Testis (tissue), 3 donors: ENCODE results near the gene RFX5. TPM values are rescaled to one million over a fixed set of nuclear protein-coding genes. Genes with fewer than 3 reads are reported as not detected.
A peak's percentile ranks its signal among the peaks of the same experiment; 100 is the strongest.

Source experiments
- DNase-seq: peaks from one replicate; pipeline ENCODE4 v3.0.0-alpha.2; 2019
- H3K27ac ChIP-seq, 2 donors: fragments of 200-600 bp; sonication (generic); one replicate each; pipeline ENCODE4 v1.5.1; 2019
- H3K27me3 ChIP-seq: fragments of 200-600 bp; sonication (generic); one replicate; pipeline ENCODE4 v1.5.1; 2019
- H3K36me3 ChIP-seq: fragments of 200-600 bp; sonication (generic); one replicate; pipeline ENCODE4 v1.5.1; 2017; ENCODE audit warnings: low read depth; ENCODE audit errors: missing control alignments
- H3K4me1 ChIP-seq: fragments of 200-600 bp; sonication (generic); one replicate; pipeline ENCODE4 v1.5.1; 2019
- H3K4me3 ChIP-seq, 2 donors: fragments of 200-600 bp; sonication (generic); one replicate each; pipeline ENCODE4 v1.5.1; 2017 to 2019
- H3K9me3 ChIP-seq: fragments of 200-600 bp; sonication (generic); one replicate; pipeline ENCODE4 v1.5.1; 2017
- POLR2A ChIP-seq: fragments of 450-650 bp; IDR thresholded peaks from one replicate; pipeline ENCODE4 v1.6.1; 2017; ENCODE audit warnings: antibody characterized with exemption, mild to moderate bottlenecking, moderate library complexity
- WGBS, 2 donors: methylation state at CpG; one replicate each; pipeline ENCODE4 v1.1.5; 2018; 5-methylcytosine and 5-hydroxymethylcytosine counted together
- intact Hi-C: fragments of 100-400 bp; cut with DNase I; formaldehyde crosslinking; loops from one replicate; pipeline ENCODE4 v1.15.1; 2023; ENCODE audit warnings: low total_unique reads
- polyA plus RNA-seq: library from polyadenylated mRNA; stranded (reverse); fragments of 350-450 nt; fragmentation: Illumina TruSeq; extraction: RNeasy Lipid Tissue Mini Kit (QIAGEN cat#74804); gene quantifications from one replicate; pipeline ENCODE4 v1.2.3, GENCODE V29; 2014; ENCODE audit warnings: low read depth, low replicate concordance; ENCODE audit not compliant: insufficient read depth
- total RNA-seq, 2 donors: library from RNA; depleted of rRNA; stranded (reverse); fragments of >200 nt; gene quantifications; one replicate each; pipeline ENCODE4 v1.2.3, GENCODE V29; 2016
- TF ChIP-seq, protein P1 (sequence below), 3 experiments: fragments of 450-650 bp in 2 of 3; fragments of 200-600 bp in 1 of 3; sonication (generic) in 1 of 3; IDR thresholded peaks; one replicate each; pipeline ENCODE4 v1.5.1; 2016 to 2019; ENCODE audit warnings: antibody characterized with exemption in 3 of 3, mild to moderate bottlenecking in 2 of 3, moderate library complexity in 1 of 3

Gene RFX5
- total and polyA plus RNA-seq, 3 donors from 2014 or later: 18.8 to 43.6 (median 19.8) TPM

DNA sequence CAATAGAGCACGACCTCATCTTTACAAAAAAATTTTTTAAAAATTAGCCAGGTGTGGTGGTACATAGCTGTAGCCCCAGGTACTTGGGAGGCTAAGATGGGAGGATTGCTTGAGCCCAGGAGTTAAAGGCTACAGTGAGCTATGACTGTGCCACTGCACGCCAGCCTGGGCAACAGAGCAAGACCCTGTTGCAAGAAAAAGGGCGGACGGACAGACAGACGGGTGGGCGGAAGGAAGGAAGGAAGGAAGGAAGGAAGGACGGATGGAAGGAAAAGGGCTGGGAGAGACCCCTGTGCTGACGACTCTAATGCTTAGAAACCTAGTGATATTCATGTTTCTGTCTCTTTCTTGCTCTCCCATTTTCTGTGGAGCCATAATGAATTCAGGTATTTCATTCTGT lies 34.2 kb downstream of the RFX5 start:
- intact Hi-C loops: no loop called here
- no peak for DNase-seq
- Histone ChIP-seq H3K4me1 (peaks cover 45% of the 10 kb centered on the region), H3K27me3 (no peaks in the 10 kb centered on the region), H3K4me3 (no peak overlapping the region), H3K27ac (peak overlapping the region in 1 of 2 donors; percentile 69), H3K36me3 (no peaks in the 10 kb centered on the region), H3K9me3 (no peaks in the 10 kb centered on the region)
- 87 to 90% methylated on average over 8 of the region's 8 CpGs for WGBS, 2 donors
- TF ChIP-seq, protein P1, sequence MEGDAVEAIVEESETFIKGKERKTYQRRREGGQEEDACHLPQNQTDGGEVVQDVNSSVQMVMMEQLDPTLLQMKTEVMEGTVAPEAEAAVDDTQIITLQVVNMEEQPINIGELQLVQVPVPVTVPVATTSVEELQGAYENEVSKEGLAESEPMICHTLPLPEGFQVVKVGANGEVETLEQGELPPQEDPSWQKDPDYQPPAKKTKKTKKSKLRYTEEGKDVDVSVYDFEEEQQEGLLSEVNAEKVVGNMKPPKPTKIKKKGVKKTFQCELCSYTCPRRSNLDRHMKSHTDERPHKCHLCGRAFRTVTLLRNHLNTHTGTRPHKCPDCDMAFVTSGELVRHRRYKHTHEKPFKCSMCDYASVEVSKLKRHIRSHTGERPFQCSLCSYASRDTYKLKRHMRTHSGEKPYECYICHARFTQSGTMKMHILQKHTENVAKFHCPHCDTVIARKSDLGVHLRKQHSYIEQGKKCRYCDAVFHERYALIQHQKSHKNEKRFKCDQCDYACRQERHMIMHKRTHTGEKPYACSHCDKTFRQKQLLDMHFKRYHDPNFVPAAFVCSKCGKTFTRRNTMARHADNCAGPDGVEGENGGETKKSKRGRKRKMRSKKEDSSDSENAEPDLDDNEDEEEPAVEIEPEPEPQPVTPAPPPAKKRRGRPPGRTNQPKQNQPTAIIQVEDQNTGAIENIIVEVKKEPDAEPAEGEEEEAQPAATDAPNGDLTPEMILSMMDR (IDR thresholded peaks at IDR 0.05): peak in 1 of 3 experiments; percentile 1
- TF ChIP-seq POLR2A: no peak

DNA sequence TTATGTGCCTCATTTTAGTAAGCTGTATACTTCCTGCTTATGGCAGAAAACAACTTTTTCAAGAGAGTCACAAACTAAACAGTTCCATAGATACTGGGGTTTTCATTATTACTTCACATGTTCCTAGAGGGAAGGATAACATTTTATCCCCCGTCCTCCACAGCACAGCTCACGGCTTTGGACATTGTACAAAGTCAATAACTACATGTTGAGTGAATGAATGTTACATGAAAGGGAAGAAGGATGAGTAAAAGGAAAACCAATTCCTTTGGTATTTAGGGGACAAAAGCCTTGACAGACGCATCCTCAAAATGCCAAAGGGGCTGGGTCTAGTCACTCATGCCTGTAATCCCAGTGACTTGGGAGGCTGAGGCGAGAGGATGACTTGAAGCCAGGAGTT lies 34.6 kb downstream of the RFX5 start:
- Histone ChIP-seq H3K4me3 (no peak overlapping the region), H3K9me3 (no peaks in the 10 kb centered on the region), H3K4me1 (peaks cover 45% of the 10 kb centered on the region), H3K27me3 (no peaks in the 10 kb centered on the region), H3K27ac (peak overlapping the region in 1 of 2 donors; percentile 69), H3K36me3 (no peaks in the 10 kb centered on the region)
- 79 to 88% methylated on average over 4 of the region's 4 CpGs for WGBS, 2 donors
- intact Hi-C loops: no loop called here
- no peak for TF ChIP-seq POLR2A
- TF ChIP-seq, protein P1 (IDR thresholded peaks at IDR 0.05): no peak
- no peak for DNase-seq

DNA sequence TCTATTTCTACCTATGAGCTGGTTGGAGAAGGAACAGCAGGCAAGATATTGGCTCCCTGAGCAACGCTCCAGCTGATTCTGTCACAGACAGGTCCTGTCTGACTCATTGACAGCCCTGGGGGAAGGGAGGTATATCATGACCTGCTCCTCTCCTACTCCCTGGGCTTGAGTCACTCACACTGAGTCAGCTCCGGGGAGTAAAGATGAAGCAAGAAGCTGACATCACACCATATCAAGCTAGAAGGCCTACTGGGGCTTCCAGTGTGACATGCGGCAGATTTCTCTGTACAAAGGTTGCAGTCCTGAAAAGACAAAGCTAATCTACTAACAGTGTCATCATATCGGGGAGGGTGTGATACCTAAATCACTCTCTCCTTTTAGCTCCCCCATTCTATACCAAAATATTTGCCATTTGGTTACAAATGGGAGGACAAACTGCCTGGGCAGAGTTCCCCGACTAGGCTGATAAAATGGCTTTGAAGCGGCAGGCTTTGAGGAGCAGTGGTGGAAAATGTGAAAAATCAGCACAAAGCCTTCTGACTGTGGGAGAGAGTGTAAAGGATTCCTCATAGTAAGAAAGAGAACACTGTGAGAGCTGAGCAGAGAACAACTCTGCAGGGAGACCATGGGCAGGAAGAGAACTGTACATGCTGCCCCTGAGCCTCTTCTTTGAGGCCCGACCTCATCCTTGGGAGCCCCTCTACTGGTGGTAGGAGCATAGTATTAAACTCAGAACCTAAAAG lies 35.3 kb downstream of the RFX5 start:
- Histone ChIP-seq H3K4me1 (peaks cover 45% of the 10 kb centered on the region), H3K27ac (peak overlapping the region; percentile 28 to 69), H3K4me3 (no peak overlapping the region), H3K27me3 (no peaks in the 10 kb centered on the region), H3K9me3 (no peaks in the 10 kb centered on the region), H3K36me3 (no peaks in the 10 kb centered on the region)
- intact Hi-C loops: no loop called here
- WGBS, 2 donors: 28 to 33% methylated on average over 7 of the region's 7 CpGs
- DNase-seq: peak; percentile 40
- TF ChIP-seq, protein P1 (IDR thresholded peaks at IDR 0.05): no peak
- no peak for TF ChIP-seq POLR2A

DNA sequence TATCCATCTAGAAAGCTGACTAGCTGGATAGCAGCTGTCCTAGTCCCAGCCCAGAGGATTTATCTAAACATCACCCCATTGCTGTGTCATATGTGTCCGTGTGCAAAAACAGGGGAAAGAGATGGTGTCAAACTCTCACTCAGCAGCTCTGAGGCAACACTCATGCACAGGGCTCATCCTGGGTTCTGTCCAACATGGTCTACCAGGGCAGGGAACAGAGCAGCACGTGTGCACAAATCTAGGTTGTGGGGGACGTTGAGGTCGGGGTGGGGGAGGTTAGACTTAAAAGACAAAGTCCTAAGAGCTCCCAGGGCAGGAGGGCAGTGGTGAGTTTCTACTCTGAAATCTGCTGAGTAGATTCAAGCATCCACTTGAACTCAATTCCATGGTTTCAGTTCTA lies 36.0 kb downstream of the RFX5 start:
- H3K27me3 ChIP-seq: no peaks in the 10 kb centered on the region
- H3K4me3 ChIP-seq: no peak overlapping the region
- H3K9me3 ChIP-seq: no peaks in the 10 kb centered on the region
- no peak for DNase-seq
- intact Hi-C loops: no loop called here
- peak overlapping the region in 1 of 2 donors; percentile 69 for H3K27ac ChIP-seq
- WGBS, 2 donors: 51 to 72% methylated on average over 4 of the region's 4 CpGs
- H3K36me3 ChIP-seq: no peaks in the 10 kb centered on the region
- TF ChIP-seq, protein P1 (IDR thresholded peaks at IDR 0.05): no peak
- TF ChIP-seq POLR2A: no peak
- peaks cover 45% of the 10 kb centered on the region for H3K4me1 ChIP-seq
